ENCODE data around the gene GPHB5. TPM values are rescaled to one million over a fixed set of nuclear protein-coding genes. Genes with fewer than 3 reads are reported as not detected.
A peak's percentile ranks its signal among the peaks of the same experiment; 100 is the strongest.
"Not testable (repeated sequence)": the region's sequence is repeated elsewhere in the genome, so short reads cannot be mapped to it uniquely, and the experiment has no call there.

GPHB5 gene
- total RNA-seq (2014; rRNA removed; shearing (Covaris generic)), result not detected in 2 replicates

- no peak for DNase-seq (ENCODE audit: low read depth)
These were observed at the start of gene GPHB5 for GRCh38 chr14:63318835-63319234. TSS of gene GPHB5 (minus strand) at chr14:63318935. CDS start at chr14:63317849, 1,086 bp downstream.

GRCh38 chr14:63367742-63368364, 49.1 kb upstream of the GPHB5 start:
- no peak for DNase-seq (ENCODE audit: low read depth)

DNA sequence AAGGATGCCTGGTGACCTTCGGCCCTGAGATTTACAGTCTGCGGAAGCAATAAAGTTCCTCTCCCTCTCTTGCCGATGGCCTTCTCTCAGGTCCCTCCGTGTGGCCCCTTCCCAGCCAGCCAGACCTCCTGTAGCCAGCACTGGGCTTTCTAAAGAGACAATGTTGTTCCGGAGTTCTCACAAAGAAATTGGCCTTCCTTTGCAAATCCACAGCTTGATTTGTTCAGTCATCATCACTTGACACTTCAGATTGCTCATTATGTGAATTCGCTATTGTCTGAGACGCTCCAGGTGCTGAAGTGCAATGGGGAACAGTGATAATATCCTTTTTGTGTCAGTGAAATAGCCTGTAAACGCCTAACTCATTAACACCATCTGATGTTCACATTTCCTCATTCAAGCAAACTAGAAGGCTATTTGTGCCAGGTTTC, 43.7 kb upstream of the GPHB5 start:
- DNase-seq (ENCODE audit: low read depth), result no peak

DNA sequence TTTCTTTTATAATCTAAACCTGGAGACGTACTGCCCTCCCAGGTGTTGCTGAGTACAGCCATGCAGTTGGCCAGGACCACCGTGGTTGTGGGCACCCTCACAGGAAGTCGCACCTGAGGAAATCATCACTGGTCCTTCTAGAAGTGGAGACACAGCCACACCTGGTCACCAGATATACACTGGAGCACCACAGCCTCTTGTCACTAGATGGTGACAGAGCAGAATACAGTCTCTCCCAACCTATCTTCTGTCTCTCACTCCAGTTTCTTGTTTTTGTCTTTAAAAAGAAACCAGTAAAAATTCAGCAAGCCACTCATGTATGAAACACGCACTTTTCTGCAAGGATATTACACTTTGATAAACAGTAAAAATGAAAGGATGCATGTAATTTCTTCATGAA, 43.1 kb upstream of the GPHB5 start:
- peak; percentile 3 for DNase-seq (ENCODE audit: low read depth)

- no peak for DNase-seq (ENCODE audit: low read depth)
These were observed 39.1 kb upstream of the GPHB5 start for GRCh38 chr14:63357841-63358240.

DNA sequence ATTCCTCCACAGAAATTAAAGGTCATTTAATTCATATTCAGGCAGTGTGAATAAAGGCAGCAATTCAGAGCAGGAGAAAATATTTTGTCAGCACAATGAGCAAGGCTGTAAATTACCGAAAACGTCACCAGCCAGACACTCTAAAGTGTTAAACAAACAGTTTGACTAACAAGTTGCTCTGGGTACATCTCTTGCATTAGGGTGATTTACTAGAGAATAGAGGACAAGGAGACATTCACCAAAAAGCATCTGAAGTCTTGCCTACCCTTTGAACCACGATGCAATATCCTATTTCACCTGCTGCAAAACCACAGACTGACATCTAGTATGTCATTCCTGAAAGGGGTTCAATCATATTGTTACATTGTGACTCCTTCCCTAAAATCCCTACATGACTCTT, 27.1 kb upstream of the GPHB5 start:
- no peak for DNase-seq (ENCODE audit: low read depth)

- DNase-seq (ENCODE audit: low read depth), result no peak
These were observed 25.6 kb upstream of the GPHB5 start for GRCh38 chr14:63344336-63344735.

GRCh38 chr14:63343878-63344277, 25.1 kb upstream of the GPHB5 start:
- DNase-seq (ENCODE audit: low read depth), result no peak

- DNase-seq (ENCODE audit: low read depth), result no peak
These were observed 23.6 kb upstream of the GPHB5 start for GRCh38 chr14:63342371-63342770.

DNA sequence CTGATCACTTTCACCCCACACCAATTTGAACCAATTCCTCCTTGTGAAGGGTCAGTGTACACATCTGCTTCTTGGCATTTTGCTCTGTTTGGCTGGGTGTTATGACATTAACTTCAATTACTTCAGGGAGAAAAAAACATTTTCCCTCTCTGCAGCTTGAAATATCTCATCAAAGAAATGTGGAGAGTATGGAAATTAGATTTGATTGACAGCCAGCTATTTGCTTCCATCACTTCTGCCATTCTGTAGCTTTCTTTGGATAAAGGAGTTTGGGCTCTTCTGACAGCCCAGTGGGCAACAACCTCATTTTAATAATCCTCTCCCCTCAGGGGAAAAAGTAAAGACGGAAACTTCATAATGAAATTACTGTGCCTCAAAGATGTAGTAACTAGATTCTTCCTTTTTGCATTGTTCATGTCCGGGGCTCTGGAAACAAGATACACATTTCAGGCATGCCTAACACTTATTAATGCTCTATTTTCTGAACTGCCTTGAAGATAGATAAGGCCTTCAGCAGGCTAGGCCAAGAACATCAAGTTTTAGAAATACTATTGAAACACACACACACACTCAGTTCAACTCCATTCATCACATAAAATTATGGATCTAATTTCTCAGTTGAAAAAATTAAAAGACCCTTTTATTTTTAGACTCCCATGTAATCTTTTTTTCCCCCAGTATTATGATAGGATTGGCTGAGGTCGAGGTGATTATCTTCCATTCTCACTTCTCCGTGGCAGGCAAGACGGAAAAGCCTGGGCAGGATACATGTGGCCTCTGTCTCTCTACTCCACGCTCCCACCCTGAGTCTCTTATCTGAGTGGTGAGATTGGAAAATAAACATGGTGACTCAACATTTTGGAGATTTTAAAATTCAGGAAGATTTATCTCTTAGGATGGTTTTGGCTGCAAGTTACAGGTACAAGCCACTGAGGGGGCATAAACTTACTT, 10.3 kb upstream of the GPHB5 start:
- DNase-seq (ENCODE audit: low read depth), result no peak

DNA sequence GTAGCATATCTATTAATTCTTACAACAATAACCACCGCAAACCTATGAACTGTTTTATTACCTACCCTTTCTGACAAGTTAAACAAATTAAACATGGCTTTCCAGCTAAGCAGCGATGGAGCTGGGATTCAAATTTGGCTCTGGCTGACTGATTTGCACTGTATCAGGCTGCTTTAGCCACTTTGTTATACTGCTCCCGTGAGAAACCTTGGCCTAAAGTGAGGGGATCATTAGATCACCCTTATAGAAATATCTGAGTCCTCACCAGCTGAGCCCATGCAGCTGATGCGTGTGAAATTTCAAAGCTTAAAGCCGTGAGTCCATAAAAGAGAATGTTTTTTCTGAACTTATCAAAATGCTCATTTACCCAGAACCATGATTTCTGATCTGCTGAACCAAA, 8.1 kb upstream of the GPHB5 start:
- DNase-seq (ENCODE audit: low read depth), result no peak

DNA sequence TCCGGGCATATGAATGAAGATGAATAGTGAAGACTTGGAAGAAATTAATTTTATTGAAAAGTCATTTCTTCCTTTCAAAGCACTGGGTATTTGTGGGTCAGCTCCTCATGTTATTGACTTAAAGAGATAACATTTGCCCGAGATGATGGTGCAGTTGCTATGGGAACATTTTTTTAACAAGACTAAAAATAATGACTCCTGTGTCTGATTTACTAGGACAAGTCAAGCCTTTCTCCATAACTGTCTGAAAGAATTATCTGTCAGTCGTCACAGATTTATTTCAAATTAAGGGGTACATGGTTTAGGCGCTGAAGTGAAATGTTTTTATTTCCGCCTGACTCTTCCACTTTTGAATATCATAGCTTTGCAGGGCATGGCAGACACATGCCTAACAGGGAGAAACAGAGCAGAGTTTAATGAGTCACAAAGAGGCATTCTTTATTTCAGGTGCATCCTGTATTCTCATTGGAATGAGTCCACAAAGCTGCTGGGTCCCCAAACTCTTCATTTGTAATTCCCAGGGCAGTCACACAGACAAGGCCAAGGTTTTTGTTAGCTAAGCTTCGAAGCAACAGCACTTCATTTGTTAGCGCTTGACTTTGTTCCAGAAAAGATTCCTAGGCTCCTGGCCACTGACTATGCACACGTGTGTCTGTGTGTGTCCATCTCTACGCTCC, 4.3 kb upstream of the GPHB5 start:
- no peak for DNase-seq (ENCODE audit: low read depth)

DNA sequence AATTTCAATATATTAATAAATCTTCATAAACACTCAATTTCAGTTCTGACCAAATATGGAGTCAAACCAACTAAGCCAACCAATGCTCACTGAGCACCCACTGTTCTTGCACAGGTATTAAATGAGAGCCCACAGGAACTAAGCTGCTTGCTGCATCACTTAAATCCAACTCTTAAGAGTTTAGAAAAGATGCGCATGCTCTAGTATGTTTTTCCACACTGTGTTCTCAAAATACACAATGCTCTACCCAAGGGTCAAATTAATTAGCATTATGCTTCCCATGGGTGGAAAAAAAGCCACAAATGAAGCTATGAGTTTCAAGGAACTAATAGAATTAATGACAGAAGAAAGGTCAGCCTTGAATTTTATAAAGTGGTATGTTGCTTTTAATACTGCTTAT, 3.7 kb upstream of the GPHB5 start:
- no peak for DNase-seq (ENCODE audit: low read depth)

DNA sequence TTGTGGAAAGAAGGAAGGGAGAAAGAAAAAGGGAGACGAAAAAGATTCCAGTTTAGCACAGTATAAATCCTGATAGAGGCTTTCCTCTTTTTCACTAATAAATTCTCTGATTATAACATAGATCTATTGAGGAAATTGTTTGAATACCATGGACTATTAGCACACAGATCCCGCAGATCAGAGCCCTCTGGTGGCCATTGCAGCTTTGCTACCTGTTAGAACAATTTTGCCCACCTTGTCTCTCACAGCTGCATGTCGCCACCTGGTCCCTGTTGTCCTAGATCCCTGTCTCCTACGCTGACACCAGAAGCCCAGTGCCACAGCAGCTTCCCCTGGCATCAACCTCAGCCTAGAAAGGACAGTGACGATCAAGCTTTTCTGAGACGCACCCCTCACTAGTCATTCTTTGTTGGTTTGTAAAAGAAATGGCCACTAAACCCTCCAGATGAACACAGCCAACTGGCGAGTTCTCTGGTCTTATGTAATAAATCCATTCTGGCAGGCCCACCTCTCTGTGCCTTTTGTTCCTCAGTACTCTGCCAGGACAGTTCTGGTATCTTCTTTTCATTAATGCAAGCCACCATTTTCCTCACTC, 9.9 kb downstream of the GPHB5 start:
- DNase-seq (ENCODE audit: low read depth), result peak; percentile 4

DNA sequence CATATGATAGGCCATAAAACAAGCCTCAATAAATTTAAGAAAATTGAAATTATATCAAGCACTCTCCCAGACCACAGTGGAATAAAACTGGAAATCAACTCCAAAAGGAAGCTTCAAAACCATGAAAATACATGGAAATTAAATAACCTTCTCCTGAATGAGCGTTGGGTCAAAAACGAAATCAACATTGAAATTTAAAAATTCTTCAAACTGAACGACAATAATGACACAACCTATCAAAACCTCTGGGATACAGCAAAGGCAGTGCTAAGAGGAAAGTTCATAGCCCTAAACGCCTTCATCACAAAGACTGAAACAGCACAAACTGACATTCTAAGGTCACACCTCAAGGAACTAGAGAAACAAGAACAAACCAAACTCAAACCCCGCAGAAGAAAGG, 14.3 kb downstream of the GPHB5 start:
- DNase-seq (ENCODE audit: low read depth), result not testable (repeated sequence)

DNA sequence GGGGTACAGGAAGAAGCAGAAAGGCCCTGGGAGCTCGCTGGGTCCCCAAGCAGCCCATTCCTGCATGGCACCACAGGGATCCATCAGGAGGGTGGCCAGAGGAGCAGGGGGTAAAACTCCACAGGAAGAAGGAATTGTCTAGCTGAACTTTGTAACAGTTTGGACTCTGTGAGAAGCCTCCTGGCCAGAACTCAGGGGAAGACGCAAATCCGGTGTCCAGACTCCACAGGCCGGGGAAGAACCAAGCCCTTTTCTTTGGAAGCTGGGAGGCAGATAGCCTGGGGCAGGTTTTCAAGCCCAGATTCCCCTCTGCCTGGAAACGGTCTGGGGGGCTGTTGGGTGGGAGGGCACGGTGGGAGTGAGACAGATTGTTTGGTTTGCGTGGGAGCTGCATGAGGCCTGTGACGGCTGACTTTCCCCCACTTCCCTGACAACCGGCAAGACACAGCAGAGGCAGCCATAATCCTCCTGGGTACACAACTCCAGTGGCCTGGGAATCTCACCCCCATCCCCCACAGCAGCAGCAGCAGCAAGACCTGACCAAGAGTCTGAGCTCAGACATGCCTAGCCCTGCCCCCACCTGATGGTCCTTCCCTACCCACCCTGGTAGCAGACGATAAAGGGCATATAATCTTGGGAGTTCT, 16.7 kb downstream of the GPHB5 start:
- DNase-seq (ENCODE audit: low read depth), result no peak

GRCh38 chr14:63300854-63301253, 17.9 kb downstream of the GPHB5 start:
- no peak for DNase-seq (ENCODE audit: low read depth)

- DNase-seq (ENCODE audit: low read depth), result no peak
These were observed 19.2 kb downstream of the GPHB5 start for GRCh38 chr14:63299351-63300110.

DNA sequence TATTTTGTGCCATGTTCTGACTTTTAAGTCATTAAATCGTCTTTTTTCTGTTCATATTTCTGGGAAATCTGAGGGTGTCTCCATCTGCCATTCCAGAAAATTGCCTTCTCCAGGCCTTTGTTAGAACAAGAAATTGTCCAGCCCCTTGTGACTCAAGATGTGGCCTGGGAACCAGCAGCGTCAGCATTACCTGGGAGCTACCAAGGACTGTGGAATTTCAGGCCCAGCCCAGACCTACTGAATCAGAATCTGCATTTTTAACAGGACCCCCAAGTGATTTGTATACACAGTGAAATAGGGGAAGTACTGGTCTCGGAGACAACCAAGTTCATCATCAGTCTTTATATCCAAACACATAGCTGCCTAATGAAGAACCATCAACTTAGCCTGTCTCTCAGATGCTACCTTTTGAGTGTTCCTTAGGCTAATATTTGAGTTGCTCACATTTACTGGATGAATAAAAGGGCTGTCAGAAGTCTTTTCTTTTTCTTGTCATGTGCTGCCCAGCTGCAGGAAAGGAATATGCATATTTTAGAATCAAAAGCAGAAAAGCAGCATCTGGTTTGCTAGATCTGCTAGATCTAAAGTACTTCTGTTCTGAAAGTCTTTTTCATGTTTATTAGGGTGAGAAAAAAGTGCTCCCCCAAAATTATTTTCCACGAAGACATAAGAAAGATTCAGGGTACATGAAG, 21.2 kb downstream of the GPHB5 start:
- no peak for DNase-seq (ENCODE audit: low read depth)

DNA sequence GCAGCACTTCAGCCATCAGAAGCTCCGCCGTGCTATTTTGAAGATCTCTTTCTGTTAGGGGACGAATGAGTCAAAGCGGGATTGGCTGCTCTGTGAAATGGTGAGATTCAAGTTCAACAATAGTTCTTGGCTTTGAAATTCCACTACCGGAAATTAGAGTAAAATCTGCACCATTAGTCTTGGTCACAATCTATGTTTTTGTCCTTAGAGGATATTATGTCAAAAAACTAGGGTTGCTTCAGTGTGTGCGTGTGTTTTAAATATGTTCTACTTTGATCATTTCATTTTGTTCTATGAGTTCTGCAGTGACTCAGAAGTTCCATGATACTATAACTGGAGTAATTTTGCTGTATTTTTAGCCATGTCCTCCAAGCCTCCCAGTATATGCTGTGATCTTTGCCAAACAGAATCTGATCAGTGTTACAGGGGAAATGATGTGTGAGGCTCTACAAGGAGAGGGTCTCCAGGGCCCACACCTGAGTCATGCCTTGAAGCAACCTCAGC, 22.6 kb downstream of the GPHB5 start:
- DNase-seq (ENCODE audit: low read depth), result no peak

Measured in M059J (cell line).